Naive thymus-derived CD4-positive, alpha-beta T cell (primary cell): ENCODE data around the gene DENND2D. TPM values are rescaled to one million over a fixed set of nuclear protein-coding genes. Genes with fewer than 3 reads are reported as not detected.

ENCODE experiments used
- ATAC-seq: fragments of 150-1000 bp; cut with Tn5 transposase; 2 replicates; pipeline ENCODE4 v1.10.0; 2021; ENCODE audit warnings: mild to moderate bottlenecking, moderate library complexity
- CTCF ChIA-PET: fragments of 350-600 bp; sonication (Branson Sonifier 250); formaldehyde crosslinking; loops from one replicate; lab custom pipeline; 2021; ENCODE audit warnings: antibody characterized with exemption; lab: Charles Lee
- POLR2A ChIA-PET: fragments of 350-600 bp; sonication (Branson Sonifier 250); formaldehyde crosslinking; loops from one replicate; lab custom pipeline; 2021; ENCODE audit warnings: antibody characterized with exemption, inconsistent platforms; lab: Charles Lee
- DNase-seq, 9 donors: peaks; one replicate each; pipeline versions ENCODE4 v3.0.0 to v3.0.0-alpha.2; 2020 to 2022; ENCODE audit warnings: mixed read lengths in 1 of 9
- H3K27ac ChIP-seq: one replicate; pipeline ENCODE4 v1.7.0; 2013; ENCODE audit warnings: mild to moderate bottlenecking, low read depth, low read length, moderate library complexity
- H3K27me3 ChIP-seq, 2 donors: one replicate each; pipeline ENCODE4 v1.7.0; 2013; ENCODE audit warnings: low read length in 2 of 2, mild to moderate bottlenecking in 2 of 2, moderate library complexity in 2 of 2; ENCODE audit not compliant: control insufficient read depth in 2 of 2, insufficient read depth in 2 of 2
- H3K36me3 ChIP-seq, 3 experiments: 1 replicate in 2 of 3; 2 replicates in 1 of 3; pipeline ENCODE4 v1.7.0; 2013; ENCODE audit warnings: low read length in 3 of 3, mild to moderate bottlenecking in 3 of 3, moderate library complexity in 1 of 3; ENCODE audit not compliant: insufficient read depth in 3 of 3, control insufficient read depth in 2 of 3
- H3K4me1 ChIP-seq, 2 donors: one replicate each; pipeline ENCODE4 v1.7.0; 2013; ENCODE audit warnings: low read length in 2 of 2, mild to moderate bottlenecking in 2 of 2, moderate library complexity in 1 of 2; ENCODE audit not compliant: control insufficient read depth in 2 of 2, insufficient read depth in 2 of 2
- H3K4me3 ChIP-seq: 2 replicates; pipeline ENCODE4 v1.7.0; 2013; ENCODE audit warnings: mild to moderate bottlenecking, low read length
- H3K9me3 ChIP-seq, 3 experiments: 1 replicate in 2 of 3; 2 replicates in 1 of 3; pipeline ENCODE4 v1.7.0; 2013; ENCODE audit warnings: low read length in 3 of 3; ENCODE audit not compliant: control insufficient read depth in 2 of 3
- H3K27ac Mint-ChIP-seq, 9 donors: one replicate each; pipeline ENCODE4 v1.8.0; 2020 to 2022; ENCODE audit warnings: mixed read lengths in 9 of 9, mild to moderate bottlenecking in 8 of 9, moderate library complexity in 5 of 9, inconsistent platforms in 2 of 9
- H3K27me3 Mint-ChIP-seq, 5 donors: one replicate each; pipeline ENCODE4 v1.8.0; 2021 to 2022; ENCODE audit warnings: mixed read lengths in 5 of 5, mild to moderate bottlenecking in 1 of 5
- H3K36me3 Mint-ChIP-seq, 5 donors: one replicate each; pipeline ENCODE4 v1.8.0; 2020 to 2022; ENCODE audit warnings: mixed read lengths in 5 of 5, mild to moderate bottlenecking in 3 of 5, inconsistent platforms in 1 of 5
- H3K4me1 Mint-ChIP-seq, 7 donors: one replicate each; pipeline ENCODE4 v1.8.0; 2020 to 2022; ENCODE audit warnings: mixed read lengths in 7 of 7, mild to moderate bottlenecking in 3 of 7, inconsistent platforms in 1 of 7
- H3K4me3 Mint-ChIP-seq, 10 donors: one replicate each; pipeline ENCODE4 v1.8.0; 2020 to 2022; ENCODE audit warnings: mild to moderate bottlenecking in 10 of 10, mixed read lengths in 10 of 10, moderate library complexity in 6 of 10, inconsistent platforms in 2 of 10
- H3K9me3 Mint-ChIP-seq, 11 donors: one replicate each; pipeline ENCODE4 v1.8.0; 2020 to 2022; ENCODE audit warnings: mixed read lengths in 11 of 11, mild to moderate bottlenecking in 4 of 11, inconsistent platforms in 1 of 11, moderate library complexity in 1 of 11
- intact Hi-C, 2 donors: fragments of 100-400 bp; cut with micrococcal nuclease; formaldehyde crosslinking; loops; one replicate each; pipeline ENCODE4 v1.15.1; 2023
- polyA plus RNA-seq, 2 donors: library from polyadenylated mRNA; unstranded; fragments of 300-500 nt; fragmentation: Illumina TruSeq; gene quantifications; one replicate each; pipeline ENCODE4 v1.2.3, GENCODE V29; 2021
- total RNA-seq, 6 experiments: library from RNA in 5 of 6; stranded (reverse) in 5 of 6; gene quantifications; 1 replicate in 5 of 6; 2 replicates in 1 of 6; pipeline ENCODE4 v1.2.3 and lab custom pipeline; 2021 to 2026

Gene DENND2D
- total and polyA plus RNA-seq, 7 experiments from 2014 or later, result 122 to 421 (median 288) TPM

- CTCF ChIA-PET, result interaction anchor here (0.7 to 1.6 kb wide), 2 partner anchors 41 to 115 kb away, joined by 4 read pairs; no protein-coding TSS in a partner anchor
- H3K4me1 Mint-ChIP-seq, result peaks cover 44 to 94% (median 80%) of the 10 kb centered on the region in 7 donors
Measured at GRCh38 chr1:111145963-111146768, 54.3 kb downstream of the DENND2D start.

GRCh38 chr1:111145542-111145941 is 54.9 kb downstream of the DENND2D start:
- Histone ChIP-seq H3K4me3 (no peak overlapping the region), H3K27ac (no peak overlapping the region), H3K36me3 (peaks cover 0 to 20% (median 9%) of the 10 kb centered on the region in 3 experiments), H3K27me3 (no peaks in the 10 kb centered on the region), H3K4me1 (peaks cover 14 to 36% of the 10 kb centered on the region in 2 donors), H3K9me3 (no peaks in the 10 kb centered on the region)
- no peaks in the 10 kb centered on the region for H3K27me3 Mint-ChIP-seq
- DNase-seq, result no peak
- H3K36me3 Mint-ChIP-seq, result peaks cover 7 to 34% (median 23%) of the 10 kb centered on the region in 5 donors
- H3K9me3 Mint-ChIP-seq, result no peaks in the 10 kb centered on the region
- ChIA-PET POLR2A (no interaction called here), CTCF (no interaction called here)
- peaks cover 48 to 93% (median 82%) of the 10 kb centered on the region in 7 donors for H3K4me1 Mint-ChIP-seq
- ATAC-seq, result no peak
- peak overlapping the region in 2 of 9 donors; percentile 20 to 59 for H3K27ac Mint-ChIP-seq
- peak overlapping the region in 7 of 10 donors; percentile 1 to 44 (median 24) for H3K4me3 Mint-ChIP-seq
- intact Hi-C loops, result no loop called here

More at GRCh38 chr1:111145963-111146768, 54.3 kb downstream of the DENND2D start:
- no peak for ATAC-seq
- Mint-ChIP-seq H3K27me3 (no peaks in the 10 kb centered on the region), H3K27ac (peak overlapping the region in 7 of 9 donors; percentile 1 to 59 (median 32)), H3K36me3 (peaks cover 7 to 37% (median 23%) of the 10 kb centered on the region in 5 donors), H3K4me3 (peak overlapping the region in 8 of 10 donors; percentile 1 to 44 (median 24)), H3K9me3 (no peaks in the 10 kb centered on the region)
- Histone ChIP-seq H3K27me3 (no peaks in the 10 kb centered on the region), H3K4me1 (peaks cover 10 to 31% of the 10 kb centered on the region in 2 donors), H3K36me3 (peaks cover 0 to 20% (median 9%) of the 10 kb centered on the region in 3 experiments), H3K27ac (no peak overlapping the region), H3K4me3 (no peak overlapping the region), H3K9me3 (no peaks in the 10 kb centered on the region)
- intact Hi-C loops, result loop anchor here in 1 of 2 donors (2.0 kb wide), 1 partner anchor 17 kb away; no protein-coding TSS in a partner anchor
- POLR2A ChIA-PET, result interaction anchor here (0.7 kb wide), 1 partner anchor 53 kb away, joined by 3 read pairs; no protein-coding TSS in a partner anchor
- no peak for DNase-seq

- peak in 1 of 9 donors; percentile 16 for DNase-seq
- ChIA-PET POLR2A (interaction anchor here (0.6 to 1.2 kb wide), 5 partner anchors 56 to 337 kb away, joined by 3 to 6 read pairs (median 5); no protein-coding TSS in a partner anchor), CTCF (interaction anchor here (0.6 to 2.1 kb wide), 3 partner anchors 150 to 1531 kb away, joined by 3 to 6 read pairs (median 4); no protein-coding TSS in a partner anchor)
- H3K4me1 Mint-ChIP-seq, result peaks cover 50 to 87% (median 69%) of the 10 kb centered on the region in 7 donors
- no peak overlapping the region for H3K4me3 ChIP-seq
- H3K4me1 ChIP-seq, result peaks cover 18 to 36% of the 10 kb centered on the region in 2 donors
- H3K36me3 Mint-ChIP-seq, result peaks cover 4 to 23% (median 14%) of the 10 kb centered on the region in 5 donors
- H3K4me3 Mint-ChIP-seq, result peak overlapping the region in 8 of 10 donors; percentile 4 to 98 (median 66)
- H3K27ac Mint-ChIP-seq, result peak overlapping the region in 3 of 9 donors; percentile 20 to 92 (median 32)
- H3K9me3 Mint-ChIP-seq, result no peaks in the 10 kb centered on the region
- no peak for ATAC-seq
- H3K27me3 ChIP-seq, result no peaks in the 10 kb centered on the region
- H3K36me3 ChIP-seq, result peaks cover 0 to 12% (median 0%) of the 10 kb centered on the region in 3 experiments
- no peaks in the 10 kb centered on the region for H3K27me3 Mint-ChIP-seq
- no peak overlapping the region for H3K27ac ChIP-seq
- intact Hi-C loops, result loop anchor here (5.0 kb wide), 6 partner anchors 55 to 805 kb away; partner anchors contain the start of gene RBM15 (in 1 of the 2)
- H3K9me3 ChIP-seq, result no peaks in the 10 kb centered on the region
Measured at GRCh38 chr1:111142356-111142975, 58.0 kb downstream of the DENND2D start.

- intact Hi-C loops, result loop anchor here (2.0 to 5.0 kb wide), 7 partner anchors 45 to 804 kb away; partner anchors contain the start of gene RBM15 (in 1 of the 2)
- DNase-seq (no peak), ATAC-seq (no peak)
- ChIA-PET CTCF (no interaction called here), POLR2A (interaction anchor here (0.6 to 2.4 kb wide), 8 partner anchors 15 to 336 kb away, joined by 3 to 34 read pairs (median 4); no protein-coding TSS in a partner anchor)
- H3K36me3 ChIP-seq, result peaks cover 0 to 12% (median 0%) of the 10 kb centered on the region in 3 experiments
- Mint-ChIP-seq H3K4me1 (peaks cover 44 to 80% (median 63%) of the 10 kb centered on the region in 7 donors), H3K9me3 (no peaks in the 10 kb centered on the region), H3K27ac (peak overlapping the region; percentile 13 to 100 (median 72)), H3K27me3 (no peaks in the 10 kb centered on the region), H3K4me3 (peak overlapping the region; percentile 87 to 100 (median 98)), H3K36me3 (peaks cover 4 to 25% (median 14%) of the 10 kb centered on the region in 5 donors)
- H3K27me3 ChIP-seq, result no peaks in the 10 kb centered on the region
- H3K9me3 ChIP-seq, result no peaks in the 10 kb centered on the region
- peak overlapping the region; percentile 91 for H3K4me3 ChIP-seq
- peaks cover 18 to 32% of the 10 kb centered on the region in 2 donors for H3K4me1 ChIP-seq
- peak overlapping the region; percentile 93 for H3K27ac ChIP-seq
Measured at GRCh38 chr1:111141245-111142220, 58.9 kb downstream of the DENND2D start.

DNA sequence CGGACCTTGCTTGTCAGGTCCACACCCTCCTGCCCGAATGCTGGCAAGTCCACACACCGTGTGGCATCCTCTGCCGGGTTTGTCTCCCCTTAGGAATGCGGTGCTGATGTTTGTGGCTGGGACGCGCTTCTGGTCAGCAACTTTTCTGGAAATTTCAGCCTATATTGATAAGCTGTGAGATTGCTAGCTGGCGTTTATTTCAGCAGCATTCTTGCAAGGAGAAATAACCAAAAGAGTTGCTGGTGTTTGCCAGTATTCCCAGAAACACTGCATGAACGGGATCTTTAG is 59.8 kb downstream of the DENND2D start:
- Histone ChIP-seq H3K4me3 (peak overlapping the region; percentile 91), H3K27ac (peak overlapping the region; percentile 93), H3K27me3 (no peaks in the 10 kb centered on the region), H3K4me1 (peaks cover 18 to 25% of the 10 kb centered on the region in 2 donors), H3K9me3 (no peaks in the 10 kb centered on the region), H3K36me3 (peaks cover 0 to 21% (median 0%) of the 10 kb centered on the region in 3 experiments)
- Mint-ChIP-seq H3K4me3 (peak overlapping the region; percentile 87 to 100 (median 98)), H3K9me3 (no peaks in the 10 kb centered on the region), H3K27me3 (no peaks in the 10 kb centered on the region), H3K27ac (peak overlapping the region; percentile 13 to 100 (median 92)), H3K36me3 (peaks cover 5 to 23% (median 14%) of the 10 kb centered on the region in 5 donors), H3K4me1 (peaks cover 37 to 75% (median 55%) of the 10 kb centered on the region in 7 donors)
- ChIA-PET POLR2A (interaction anchor here (0.7 to 2.4 kb wide), 7 partner anchors 15 to 110 kb away, joined by 4 to 34 read pairs (median 4); no protein-coding TSS in a partner anchor), CTCF (no interaction called here)
- DNase-seq, result no peak
- intact Hi-C loops, result loop anchor here (1.0 to 5.0 kb wide), 14 partner anchors 46 to 803 kb away; partner anchors contain the start of genes ATP5PB (in 2 of the 2), WDR77 (in 2 of the 2) and RBM15 (in 1 of the 2)
- no peak for ATAC-seq
